ENCODE measurements around the gene PIGH. TPM values are rescaled to one million over a fixed set of nuclear protein-coding genes. Genes with fewer than 3 reads are reported as not detected.

The PIGH gene
- total and polyA plus RNA-seq, 8 donors, result 5.2 to 222 (median 21.0) TPM

DNA sequence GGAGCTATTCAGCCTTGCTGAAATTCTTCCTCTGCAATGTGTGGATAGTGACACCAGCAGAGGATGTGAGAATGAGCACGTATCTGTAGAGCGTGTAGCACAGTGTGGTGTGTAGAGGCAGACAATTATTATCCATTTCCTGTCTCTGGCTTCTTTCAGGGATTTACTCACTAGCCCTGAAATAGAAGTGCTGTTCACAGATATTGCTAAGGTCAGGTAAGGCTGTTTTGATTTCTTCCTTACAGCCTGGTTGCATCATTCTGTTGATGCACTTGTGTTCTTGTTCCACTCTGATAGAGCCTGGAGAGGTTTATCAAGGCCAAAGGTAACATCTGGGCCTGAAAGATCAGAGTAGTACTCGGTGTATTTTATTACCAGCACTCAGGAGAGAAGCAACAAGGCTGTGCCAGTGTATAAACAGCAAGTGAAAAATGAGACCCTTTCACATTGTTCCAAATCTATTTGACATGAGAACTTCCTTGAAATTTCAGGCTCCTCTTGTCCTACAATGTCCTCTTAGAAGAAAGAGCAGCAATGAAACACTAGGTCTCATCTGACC, 36.4 kb upstream of the PIGH start:
- intact Hi-C loops (cut with DNase I; ENCODE audit: low total_unique reads), result no loop called here
- no peak for DNase-seq
- no peaks in the 10 kb centered on the region for H3K36me3 ChIP-seq
- no peak overlapping the region for H3K4me3 ChIP-seq
- no peaks in the 10 kb centered on the region for H3K27me3 ChIP-seq
- H3K27ac ChIP-seq, result no peak overlapping the region
- H3K9me3 ChIP-seq, result no peaks in the 10 kb centered on the region
- no peaks in the 10 kb centered on the region for H3K4me1 ChIP-seq
- WGBS, 5 donors, result 65 to 81% (median 76%) methylated on average over 3 of the region's 3 CpGs
- TF ChIP-seq POLR2AphosphoS5 (IDR thresholded peaks at IDR 0.05) (no peak), EP300 (IDR thresholded peaks at IDR 0.05) (no peak), POLR2A (IDR thresholded peaks at IDR 0.05) (no peak)
- TF ChIP-seq, protein P1, sequence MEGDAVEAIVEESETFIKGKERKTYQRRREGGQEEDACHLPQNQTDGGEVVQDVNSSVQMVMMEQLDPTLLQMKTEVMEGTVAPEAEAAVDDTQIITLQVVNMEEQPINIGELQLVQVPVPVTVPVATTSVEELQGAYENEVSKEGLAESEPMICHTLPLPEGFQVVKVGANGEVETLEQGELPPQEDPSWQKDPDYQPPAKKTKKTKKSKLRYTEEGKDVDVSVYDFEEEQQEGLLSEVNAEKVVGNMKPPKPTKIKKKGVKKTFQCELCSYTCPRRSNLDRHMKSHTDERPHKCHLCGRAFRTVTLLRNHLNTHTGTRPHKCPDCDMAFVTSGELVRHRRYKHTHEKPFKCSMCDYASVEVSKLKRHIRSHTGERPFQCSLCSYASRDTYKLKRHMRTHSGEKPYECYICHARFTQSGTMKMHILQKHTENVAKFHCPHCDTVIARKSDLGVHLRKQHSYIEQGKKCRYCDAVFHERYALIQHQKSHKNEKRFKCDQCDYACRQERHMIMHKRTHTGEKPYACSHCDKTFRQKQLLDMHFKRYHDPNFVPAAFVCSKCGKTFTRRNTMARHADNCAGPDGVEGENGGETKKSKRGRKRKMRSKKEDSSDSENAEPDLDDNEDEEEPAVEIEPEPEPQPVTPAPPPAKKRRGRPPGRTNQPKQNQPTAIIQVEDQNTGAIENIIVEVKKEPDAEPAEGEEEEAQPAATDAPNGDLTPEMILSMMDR (IDR thresholded peaks at IDR 0.05), result no peak

DNA sequence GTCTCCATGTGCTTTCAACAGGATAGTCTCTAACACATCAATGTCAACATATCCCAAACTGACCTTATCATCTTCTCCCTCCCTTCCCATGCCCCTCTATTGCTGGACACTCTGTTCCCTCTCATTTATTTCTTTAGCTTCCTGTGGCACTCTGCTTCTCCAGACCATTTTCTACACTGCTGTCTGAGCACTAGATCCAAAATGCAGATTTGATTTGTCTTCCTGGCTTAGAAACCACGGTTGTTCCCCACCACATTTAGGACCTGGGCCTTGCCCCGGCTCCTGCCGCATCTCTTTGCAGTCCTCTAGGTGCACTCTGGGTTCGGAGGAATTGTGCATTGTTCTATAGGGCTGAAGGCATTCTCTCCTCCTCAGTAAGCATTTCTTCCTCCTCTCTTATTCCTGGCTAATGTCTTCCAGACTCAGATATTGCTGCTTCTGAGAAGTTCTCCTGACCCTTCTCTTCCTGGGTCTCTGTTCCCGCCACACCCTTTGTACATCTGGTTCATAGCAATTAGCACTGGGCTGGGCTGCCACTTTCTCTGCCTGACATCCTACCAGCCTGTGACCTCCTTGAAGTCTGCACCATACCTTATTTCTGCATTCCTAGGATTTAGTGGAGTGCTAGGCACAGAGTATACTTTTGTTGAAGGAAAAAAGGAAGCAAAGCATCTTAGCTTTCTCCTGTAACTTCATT, 33.5 kb upstream of the PIGH start:
- Histone ChIP-seq H3K4me3 (no peak overlapping the region), H3K36me3 (no peaks in the 10 kb centered on the region), H3K27me3 (no peaks in the 10 kb centered on the region), H3K27ac (no peak overlapping the region), H3K9me3 (no peaks in the 10 kb centered on the region), H3K4me1 (no peaks in the 10 kb centered on the region)
- TF ChIP-seq EP300 (IDR thresholded peaks at IDR 0.05), result no peak
- TF ChIP-seq POLR2AphosphoS5 (IDR thresholded peaks at IDR 0.05), result no peak
- TF ChIP-seq, protein P1 (IDR thresholded peaks at IDR 0.05), result no peak
- TF ChIP-seq POLR2A (IDR thresholded peaks at IDR 0.05), result no peak
- DNase-seq, result no peak
- intact Hi-C loops (cut with DNase I; ENCODE audit: low total_unique reads), result no loop called here
- 87 to 91% (median 89%) methylated on average over 5 of the region's 5 CpGs for WGBS, 5 donors

- intact Hi-C loops (cut with DNase I; ENCODE audit: low total_unique reads), result no loop called here
- H3K9me3 ChIP-seq, result no peaks in the 10 kb centered on the region
- WGBS, 5 donors, result 75 to 89% (median 86%) methylated on average over 5 of the region's 5 CpGs
Observed at GRCh38 chr14:67630938-67631337, 30.9 kb upstream of the PIGH start.

DNA sequence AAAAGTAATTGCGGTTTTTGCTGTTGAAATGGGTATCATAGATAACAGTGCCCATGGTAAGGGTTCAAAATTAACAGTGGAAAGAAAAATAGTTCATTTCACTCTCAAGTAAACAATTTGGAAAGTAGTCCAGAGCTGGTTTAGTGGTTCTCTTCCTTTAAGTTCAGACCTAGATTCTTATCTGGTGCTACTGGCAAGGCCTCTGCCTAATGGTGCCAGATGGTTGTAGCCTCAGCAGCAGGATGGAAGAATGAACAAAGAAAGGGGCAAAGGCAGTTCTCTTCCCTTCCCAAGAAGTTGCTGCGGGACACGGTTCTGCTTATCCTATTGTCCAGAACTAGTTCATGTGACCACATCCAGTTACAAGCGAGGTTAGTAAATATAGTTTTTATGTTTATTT, 30.1 kb upstream of the PIGH start:
- no peak overlapping the region for H3K4me3 ChIP-seq
- no peaks in the 10 kb centered on the region for H3K4me1 ChIP-seq
- TF ChIP-seq, protein P1 (IDR thresholded peaks at IDR 0.05), result no peak
- TF ChIP-seq EP300 (IDR thresholded peaks at IDR 0.05) (no peak), POLR2A (IDR thresholded peaks at IDR 0.05) (no peak), POLR2AphosphoS5 (IDR thresholded peaks at IDR 0.05) (no peak)
- no peak for DNase-seq
- H3K9me3 ChIP-seq, result no peaks in the 10 kb centered on the region
- no peaks in the 10 kb centered on the region for H3K36me3 ChIP-seq
- intact Hi-C loops (cut with DNase I; ENCODE audit: low total_unique reads), result no loop called here
- H3K27me3 ChIP-seq, result no peaks in the 10 kb centered on the region
- no peak overlapping the region for H3K27ac ChIP-seq
- WGBS, 5 donors, result 77 to 92% (median 81%) methylated on average over 4 of the region's 4 CpGs

More at GRCh38 chr14:67630938-67631337, 30.9 kb upstream of the PIGH start:
- H3K27ac ChIP-seq, result no peak overlapping the region
- H3K4me1 ChIP-seq, result no peaks in the 10 kb centered on the region
- no peaks in the 10 kb centered on the region for H3K36me3 ChIP-seq
- DNase-seq, result no peak
- no peaks in the 10 kb centered on the region for H3K27me3 ChIP-seq
- no peak overlapping the region for H3K4me3 ChIP-seq
- TF ChIP-seq POLR2A (IDR thresholded peaks at IDR 0.05) (no peak), POLR2AphosphoS5 (IDR thresholded peaks at IDR 0.05) (no peak), EP300 (IDR thresholded peaks at IDR 0.05) (no peak)
- TF ChIP-seq, protein P1 (IDR thresholded peaks at IDR 0.05), result no peak
